ENCODE data around the gene GPS1. TPM values are rescaled to one million over a fixed set of nuclear protein-coding genes. Genes with fewer than 3 reads are reported as not detected.

The GPS1 gene
- total and polyA plus RNA-seq, 10 donors = 61.5 to 109 (median 68.9) TPM

- Histone ChIP-seq H3K4me1 (peaks cover 0 to 30% (median 18%) of the 10 kb centered on the region in 6 donors), H3K4me3 (no peak overlapping the region), H3K9me3 (no peaks in the 10 kb centered on the region), H3K27ac (peak overlapping the region in 7 of 8 donors; percentile 8 to 78 (median 63)), H3K27me3 (replicated peaks in 1 of 7) (no peaks in the 10 kb centered on the region), H3K36me3 (peaks cover 0 to 64% (median 2%) of the 10 kb centered on the region in 6 donors)
- 68 to 79% (median 74%) methylated on average over 11 to 19 of the region's 19 CpGs for WGBS, 5 donors
- TF ChIP-seq POLR2AphosphoS5 (IDR thresholded peaks at IDR 0.05) = no peak
- no peak for TF ChIP-seq POLR2A (IDR thresholded peaks at IDR 0.05)
- no peak for TF ChIP-seq CTCF (IDR thresholded peaks at IDR 0.05 in 8 of 11, conservative IDR thresholded peaks at IDR 0.05 in 3 of 11)
- intact Hi-C loops (cut with DNase I; ENCODE audit: low total_unique reads) = no loop called here
- no peak for DNase-seq
Observed at GRCh38 chr17:82012640-82013295, 38.9 kb upstream of the GPS1 start.

GRCh38 chr17:82013341-82013740, 38.4 kb upstream of the GPS1 start:
- 34 to 51% (median 44%) methylated on average over 14 to 22 of the region's 22 CpGs for WGBS, 5 donors
- no peaks in the 10 kb centered on the region for H3K9me3 ChIP-seq
- no peak overlapping the region for H3K4me3 ChIP-seq
- no peak for DNase-seq
- H3K36me3 ChIP-seq = peaks cover 0 to 70% (median 5%) of the 10 kb centered on the region in 6 donors
- TF ChIP-seq POLR2A (IDR thresholded peaks at IDR 0.05) = no peak
- TF ChIP-seq CTCF (IDR thresholded peaks at IDR 0.05 in 8 of 11, conservative IDR thresholded peaks at IDR 0.05 in 3 of 11) = no peak
- peak; percentile 21 to 73 (median 57) for TF ChIP-seq POLR2AphosphoS5 (IDR thresholded peaks at IDR 0.05)
- H3K27me3 ChIP-seq (replicated peaks in 1 of 7) = no peaks in the 10 kb centered on the region
- intact Hi-C loops (cut with DNase I; ENCODE audit: low total_unique reads) = no loop called here
- peak overlapping the region in 7 of 8 donors; percentile 8 to 78 (median 63) for H3K27ac ChIP-seq
- peaks cover 0 to 30% (median 18%) of the 10 kb centered on the region in 6 donors for H3K4me1 ChIP-seq

- intact Hi-C loops (cut with DNase I; ENCODE audit: low total_unique reads) = no loop called here
- peaks cover 0 to 30% (median 18%) of the 10 kb centered on the region in 6 donors for H3K4me1 ChIP-seq
- TF ChIP-seq CTCF (IDR thresholded peaks at IDR 0.05 in 8 of 11, conservative IDR thresholded peaks at IDR 0.05 in 3 of 11) (no peak), POLR2AphosphoS5 (IDR thresholded peaks at IDR 0.05) (no peak), POLR2A (IDR thresholded peaks at IDR 0.05) (no peak)
- H3K4me3 ChIP-seq = no peak overlapping the region
- no peaks in the 10 kb centered on the region for H3K27me3 ChIP-seq (replicated peaks in 1 of 7)
- H3K27ac ChIP-seq = peak overlapping the region in 5 of 8 donors; percentile 55 to 78 (median 69)
- 76 to 94% (median 78%) methylated on average over 10 to 16 of the region's 16 CpGs for WGBS, 5 donors
- no peak for DNase-seq
- H3K9me3 ChIP-seq = no peaks in the 10 kb centered on the region
- H3K36me3 ChIP-seq = peaks cover 0 to 74% (median 9%) of the 10 kb centered on the region in 6 donors
Observed at GRCh38 chr17:82013772-82014321, 37.9 kb upstream of the GPS1 start.

GRCh38 chr17:82014432-82014831, 37.3 kb upstream of the GPS1 start:
- intact Hi-C loops (cut with DNase I; ENCODE audit: low total_unique reads) = no loop called here

More at GRCh38 chr17:82014432-82014831, 37.3 kb upstream of the GPS1 start:
- TF ChIP-seq POLR2A (IDR thresholded peaks at IDR 0.05) (no peak), POLR2AphosphoS5 (IDR thresholded peaks at IDR 0.05) (peak in 1 of 3 donors; percentile 25), CTCF (IDR thresholded peaks at IDR 0.05 in 8 of 11, conservative IDR thresholded peaks at IDR 0.05 in 3 of 11) (no peak)
- 62 to 86% (median 81%) methylated on average over 5 to 23 of the region's 23 CpGs for WGBS, 5 donors
- H3K4me1 ChIP-seq = peaks cover 0 to 31% (median 18%) of the 10 kb centered on the region in 6 donors
- DNase-seq = no peak
- peaks cover 0 to 74% (median 8%) of the 10 kb centered on the region in 6 donors for H3K36me3 ChIP-seq
- H3K9me3 ChIP-seq = no peaks in the 10 kb centered on the region
- no peak overlapping the region for H3K4me3 ChIP-seq
- no peaks in the 10 kb centered on the region for H3K27me3 ChIP-seq (replicated peaks in 1 of 7)
- no peak overlapping the region for H3K27ac ChIP-seq

Data from spleen (tissue), 11 donors.